SIG-M5 treated with dmso at 0.1 percent for 504 hours (cell line): ENCODE measurements around the gene USH1G.
"Not testable (repeated sequence)": the region's sequence is repeated elsewhere in the genome, so short reads cannot be mapped to it uniquely, and the experiment has no call there.

Source experiments
- DNase-seq: peaks from one replicate; lab custom pipeline; 2025; ENCODE audit not compliant: unreplicated experiment; lab: John Stamatoyannopoulos, UW

USH1G gene

DNA sequence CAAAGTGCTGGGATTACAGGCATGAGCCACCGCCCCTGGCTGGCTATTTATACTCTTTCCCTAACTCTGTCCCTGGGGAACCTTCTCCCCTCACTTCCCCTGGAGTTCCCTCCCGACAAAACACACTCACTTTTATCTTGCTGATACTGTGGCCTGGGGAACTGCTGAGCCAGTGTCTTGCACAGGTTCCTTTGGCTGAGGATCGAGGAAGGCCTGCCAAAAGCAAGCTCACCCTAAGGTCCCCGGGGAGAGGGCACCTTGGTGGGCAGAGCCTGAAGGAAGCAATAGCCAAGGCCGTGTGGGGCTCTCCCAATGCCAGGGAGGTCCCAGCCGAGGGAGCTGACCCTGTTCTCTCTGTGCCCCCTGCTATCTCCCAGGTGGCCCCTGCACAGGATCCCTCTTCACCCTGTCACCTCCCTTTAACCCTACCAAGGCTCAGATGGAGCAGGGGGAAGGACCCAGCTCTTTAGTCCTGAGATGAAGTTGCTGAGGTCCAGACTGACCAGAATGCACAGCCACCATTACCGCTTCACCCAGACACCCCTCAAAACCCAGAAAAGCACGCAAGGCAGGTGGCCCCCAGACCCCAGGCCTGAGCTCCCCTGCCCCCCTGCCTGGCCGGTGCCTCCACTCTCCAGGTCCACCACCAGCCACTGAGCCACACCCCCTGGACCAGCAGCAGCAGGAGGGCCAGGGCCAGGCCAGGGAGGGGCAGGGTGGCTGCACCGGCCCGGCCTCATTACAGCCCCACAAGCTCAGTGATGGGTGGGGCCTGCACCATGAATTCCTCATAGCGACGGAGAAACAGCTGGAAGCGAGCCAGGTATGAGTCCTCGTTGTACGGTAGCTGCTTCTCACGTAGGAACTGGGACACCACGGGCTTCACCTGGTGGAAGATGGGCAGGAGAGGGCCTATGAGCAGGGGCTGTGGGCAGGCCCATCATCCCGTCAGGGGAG is 45.2 kb downstream of the USH1G start:
- DNase-seq = no peak

DNA sequence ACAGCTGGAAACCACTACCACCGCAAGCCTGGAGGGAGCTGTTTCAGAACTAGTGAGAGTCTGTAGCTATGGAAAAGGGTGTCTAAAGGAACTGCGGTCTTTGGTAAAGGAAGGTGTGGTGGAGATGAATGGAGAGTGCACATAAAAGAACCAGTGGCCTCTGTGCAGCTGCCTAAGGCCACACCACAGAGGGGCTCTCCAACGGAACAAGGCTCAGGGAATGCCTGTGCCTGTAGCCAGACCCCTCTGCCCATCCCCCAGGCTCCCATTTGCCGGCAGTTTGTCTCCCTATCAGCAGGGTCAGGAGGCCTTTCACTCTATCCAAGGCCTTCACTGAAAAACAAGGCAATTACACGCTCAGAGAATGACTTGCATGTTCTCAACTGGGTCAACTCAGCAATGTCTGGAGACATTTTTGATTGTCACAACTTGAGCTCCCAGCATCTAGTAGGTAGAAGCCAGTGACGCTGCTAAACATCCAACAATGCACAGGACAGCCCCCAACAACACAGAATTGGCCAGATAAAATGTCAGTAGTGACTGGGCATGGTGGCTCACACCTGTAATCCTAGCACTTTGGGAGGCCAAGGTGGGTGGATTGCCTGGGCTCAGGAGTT is 47.0 kb downstream of the USH1G start:
- no peak for DNase-seq

GRCh38 chr17:74875155-74875976 is 47.7 kb downstream of the USH1G start:
- no peak for DNase-seq

DNA sequence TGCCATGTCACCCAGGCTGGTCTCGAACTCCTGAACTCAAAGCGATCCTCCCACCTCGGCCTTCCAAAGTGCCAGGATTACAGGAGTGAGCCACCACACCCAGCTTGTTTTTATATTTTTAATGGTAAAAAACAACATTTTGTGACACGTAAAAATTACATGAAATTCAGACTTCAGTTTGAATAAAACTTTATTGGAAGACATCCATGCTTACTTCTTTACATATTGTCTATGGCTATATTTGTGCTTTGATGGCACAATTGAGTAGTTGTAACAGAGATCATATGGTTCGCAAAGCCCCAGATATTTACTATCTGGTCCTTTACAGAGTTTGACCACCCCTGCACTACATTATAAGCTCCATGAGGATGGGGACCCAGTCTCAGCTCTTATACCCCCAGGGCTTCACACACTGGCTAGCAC is 48.4 kb downstream of the USH1G start:
- no peak for DNase-seq

DNA sequence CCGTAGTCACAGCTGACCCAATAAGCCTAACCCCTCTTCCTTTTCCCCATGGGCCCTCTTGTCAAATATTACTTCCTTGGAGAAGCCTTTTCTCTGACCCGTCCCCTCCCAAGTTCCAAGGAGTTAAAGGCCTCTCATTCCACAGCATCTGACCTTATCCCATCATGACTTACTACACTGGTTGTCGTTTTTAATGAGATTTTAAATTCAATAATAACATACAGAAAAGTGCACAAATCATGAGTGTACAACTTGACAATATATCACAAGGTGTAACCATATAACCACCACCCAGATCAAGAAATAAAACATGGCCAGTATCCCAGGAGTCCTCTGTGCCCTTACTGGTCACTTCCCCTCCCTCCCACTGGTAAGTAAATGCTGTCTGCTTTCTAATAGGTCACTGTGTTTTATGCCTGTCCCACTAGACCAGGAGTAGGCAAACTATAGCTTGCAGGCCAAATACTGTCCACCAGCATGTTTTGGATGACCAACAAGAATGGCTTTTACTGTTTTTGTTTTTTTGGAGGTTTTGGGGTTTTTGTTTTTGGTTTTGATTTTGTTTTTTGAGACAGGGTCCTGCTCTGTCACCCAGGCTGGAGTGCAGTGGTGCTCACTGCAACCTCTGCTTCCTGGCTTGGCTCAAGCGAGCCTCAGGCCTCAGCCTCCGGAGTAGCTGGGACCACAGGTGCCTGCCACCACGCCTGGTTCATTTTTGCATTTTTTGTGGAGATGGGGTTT is 49.0 kb downstream of the USH1G start:
- no peak for DNase-seq

- peak; percentile 100 for DNase-seq
Measured at GRCh38 chr17:74873037-74873873, 49.8 kb downstream of the USH1G start.

DNA sequence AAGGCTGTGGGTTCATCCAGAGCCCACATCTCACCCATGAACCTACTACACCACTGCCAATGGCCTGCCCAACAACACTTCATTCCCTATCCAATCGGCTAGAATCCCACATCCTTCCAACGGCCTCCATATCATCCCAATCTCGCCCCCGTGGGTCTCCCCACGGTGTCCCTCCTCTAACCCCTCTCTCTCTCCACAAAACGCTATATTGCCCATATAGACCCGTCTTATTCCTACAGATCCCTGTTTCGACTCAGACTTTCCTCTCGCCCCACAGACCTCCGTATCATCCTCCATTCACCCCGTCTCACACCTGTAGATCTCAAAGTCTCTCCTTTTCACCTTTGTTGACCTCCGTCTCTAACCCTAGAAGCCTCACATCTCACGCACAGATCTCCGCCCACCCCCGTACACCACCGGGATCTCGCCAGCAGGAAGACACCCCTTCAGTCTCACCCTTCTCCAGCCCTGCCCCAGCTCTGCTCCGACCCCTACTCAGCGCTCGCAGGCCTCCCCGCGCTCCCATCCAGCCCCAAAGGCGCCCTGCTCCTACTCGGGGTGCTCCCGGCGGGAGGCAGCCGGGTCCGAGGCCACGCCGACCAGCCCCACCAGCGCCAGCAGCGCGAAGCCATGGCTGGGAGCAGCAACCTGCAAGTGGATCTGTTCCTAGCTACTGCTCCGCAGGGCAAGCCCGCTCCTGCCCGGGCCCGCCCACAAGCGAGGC is 50.6 kb downstream of the USH1G start, which contains the start of gene FDXR:
FDXR (minus strand) TSS at position 682 of the 724 bp plus-strand sequence; CDS start at position 632, 50 bp downstream.
- DNase-seq = no peak

GRCh38 chr17:74871356-74872076 is 51.5 kb downstream of the USH1G start:
- DNase-seq = no peak

DNA sequence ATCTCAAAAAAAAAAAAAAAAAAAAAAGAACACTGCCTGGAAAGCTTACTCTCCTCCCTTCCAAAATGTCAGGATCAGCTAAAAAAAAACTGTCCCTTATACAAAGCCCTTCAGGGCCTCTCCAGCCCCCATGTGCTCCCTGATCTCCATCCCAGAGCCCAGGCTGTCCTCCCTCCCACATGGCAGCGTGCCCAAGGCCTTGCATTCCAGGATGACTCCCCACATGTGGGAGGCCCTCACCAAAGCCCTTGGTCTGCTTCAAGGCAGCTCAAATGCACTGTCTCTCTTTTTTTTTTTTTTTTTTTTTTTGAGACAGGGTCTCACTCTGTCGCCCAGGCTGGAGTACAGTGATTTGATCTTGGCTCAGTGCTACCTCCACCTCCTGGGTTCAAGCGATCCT is 52.5 kb downstream of the USH1G start:
- DNase-seq = no peak

DNA sequence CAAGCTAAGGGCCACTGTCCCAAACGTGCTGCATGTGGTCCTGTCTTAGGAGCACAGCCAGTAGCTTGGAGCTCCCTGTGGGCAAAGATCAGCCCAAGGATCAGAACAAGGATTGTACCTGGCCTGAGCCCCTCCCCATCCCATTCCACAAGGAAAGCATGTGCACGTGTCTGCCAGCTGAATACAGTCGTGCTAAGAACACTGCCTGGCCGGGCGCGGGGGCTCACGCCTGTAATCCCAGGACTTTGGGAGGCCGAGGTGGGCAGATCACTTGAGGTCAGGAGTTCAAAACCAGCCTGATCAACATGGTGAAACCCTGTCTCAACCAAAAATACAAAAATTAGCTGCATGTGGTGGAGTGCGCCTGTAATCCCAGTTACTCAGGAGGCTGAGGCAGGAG is 53.0 kb downstream of the USH1G start:
- DNase-seq = not testable (repeated sequence)

DNA sequence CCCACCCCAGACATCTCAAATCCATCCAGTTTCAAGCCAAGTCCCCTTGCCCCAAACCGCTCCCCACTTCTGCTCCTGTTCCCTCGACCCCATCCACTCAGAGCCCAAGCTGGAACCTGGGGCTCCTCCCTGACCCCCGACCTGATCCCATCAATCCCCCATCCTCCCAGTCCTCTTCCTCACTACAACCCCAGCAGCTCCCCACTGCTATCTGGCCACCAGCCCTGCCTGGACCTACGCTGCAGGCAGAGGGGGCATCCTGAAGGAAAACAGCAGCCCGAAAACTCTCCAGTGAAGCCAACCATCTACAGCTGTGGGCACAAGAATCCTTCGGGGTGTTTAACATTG is 54.2 kb downstream of the USH1G start:
- no peak for DNase-seq

DNA sequence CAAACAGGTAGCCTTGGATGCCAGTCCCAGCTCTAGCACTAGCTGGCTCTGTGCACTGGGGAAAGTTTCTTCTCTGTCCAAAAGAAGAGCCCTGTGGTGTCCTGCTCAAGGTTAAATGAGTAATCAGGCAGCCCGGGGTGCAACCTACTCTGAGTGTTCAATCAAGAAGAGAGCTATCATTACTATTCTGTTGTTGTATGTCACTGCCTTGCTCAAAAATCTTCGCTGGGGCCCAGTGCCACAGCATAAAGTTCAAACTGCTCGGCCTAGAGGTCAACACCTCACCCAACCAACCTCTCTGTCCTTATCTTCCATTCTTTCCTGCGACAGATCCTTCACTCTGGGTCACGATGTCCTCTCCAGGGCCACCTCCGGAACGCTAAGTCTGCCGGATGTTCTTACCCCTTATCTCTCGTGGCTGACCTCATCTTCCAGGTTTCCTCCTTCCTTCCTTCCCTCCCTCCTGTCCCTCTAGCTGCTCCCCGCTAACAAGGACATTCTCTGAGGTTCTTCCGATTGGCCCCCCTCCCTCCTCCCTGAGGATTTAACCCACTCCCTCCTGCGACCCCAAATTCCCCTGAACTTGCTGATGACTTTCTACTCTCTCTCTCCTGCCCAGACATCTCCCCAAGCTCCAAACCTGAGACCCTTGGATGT is 54.7 kb downstream of the USH1G start:
- DNase-seq = no peak

- DNase-seq = no peak
Measured at GRCh38 chr17:74866198-74866835, 56.7 kb downstream of the USH1G start.
